H1 (cell line): Measurements from ENCODE around the gene FRRS1L. TPM values are rescaled to one million over a fixed set of nuclear protein-coding genes. Genes with fewer than 3 reads are reported as not detected.

Experiments used
- CTCF ChIA-PET: fragments of 300-600 bp; sonication (Branson Sonifier 250); formaldehyde crosslinking; loops from one replicate; lab custom pipeline; 2021; ENCODE audit not compliant: partially characterized antibody; lab: Charles Lee
- POLR2A ChIA-PET: fragments of 300-600 bp; sonication (Branson Sonifier 250); formaldehyde crosslinking; loops from one replicate; lab custom pipeline; 2021; ENCODE audit warnings: inconsistent platforms; ENCODE audit not compliant: partially characterized antibody; lab: Charles Lee
- DNase-seq, 2 experiments: peaks; one replicate each; pipeline versions ENCODE4 v3.0.0 to v3.0.0-alpha.2; 2010 to 2022; ENCODE audit warnings: low spot score in 2 of 2, low read depth in 1 of 2, mixed read lengths in 1 of 2
- FAIRE-seq: peaks from 2 replicates; lab custom pipeline; 2011; peaks lifted over from hg19 to GRCh38; lab: Jason Lieb, UNC
- H2AFZ ChIP-seq: 2 replicates; pipeline ENCODE4 v1.8.1; 2012; ENCODE audit warnings: low read length, inconsistent platforms
- H2AK5ac ChIP-seq: 2 replicates; pipeline ENCODE4 v1.6.1; 2013; ENCODE audit warnings: low read depth, low read length
- H2BK120ac ChIP-seq: replicated peaks from 2 replicates; pipeline ENCODE3; 2013; ENCODE audit warnings: low read depth, low read length, inconsistent platforms
- H2BK12ac ChIP-seq: 2 replicates; pipeline ENCODE4 v1.6.1; 2013; ENCODE audit warnings: low read depth, low read length
- H2BK15ac ChIP-seq: 2 replicates; pipeline ENCODE4 v1.6.1; 2013; ENCODE audit warnings: low read length
- H2BK20ac ChIP-seq: 2 replicates; pipeline ENCODE4 v1.6.1; 2013; ENCODE audit warnings: low read length
- H2BK5ac ChIP-seq: 2 replicates; pipeline ENCODE4 v1.6.1; 2013; ENCODE audit warnings: low read depth, low read length
- H3K14ac ChIP-seq: 2 replicates; pipeline ENCODE4 v1.6.1; 2013; ENCODE audit warnings: inconsistent platforms; ENCODE audit not compliant: insufficient read length
- H3K18ac ChIP-seq: 2 replicates; pipeline ENCODE4 v1.6.1; 2013; ENCODE audit warnings: low read length; ENCODE audit errors: extremely low read depth
- H3K23ac ChIP-seq: 2 replicates; pipeline ENCODE4 v1.6.1; 2013; ENCODE audit warnings: inconsistent platforms; ENCODE audit not compliant: insufficient read length
- H3K23me2 ChIP-seq: 2 replicates; pipeline ENCODE4 v1.6.1; 2013; ENCODE audit warnings: low read depth, low read length
- H3K27ac ChIP-seq: 2 replicates; pipeline ENCODE4 v1.6.1; 2011; ENCODE audit warnings: low read depth, low read length, inconsistent platforms
- H3K27me3 ChIP-seq, 4 experiments: replicated peaks in 1 of 4; 1 replicate in 1 of 4; 2 replicates in 3 of 4; pipeline versions ENCODE4 v1.6.1 to v1.8.1; 2011 to 2013; ENCODE audit warnings: low read length in 3 of 4, mild to moderate bottlenecking in 3 of 4, inconsistent platforms in 2 of 4, mixed read lengths in 2 of 4, moderate library complexity in 1 of 4; ENCODE audit not compliant: control insufficient read depth in 3 of 4, insufficient read depth in 3 of 4; ENCODE audit errors: extremely low read depth in 1 of 4
- H3K36me3 ChIP-seq, 4 experiments: 2 replicates each; pipeline versions ENCODE4 v1.6.1 to v1.8.1; 2011 to 2013; ENCODE audit warnings: mild to moderate bottlenecking in 4 of 4, low read length in 3 of 4, moderate library complexity in 2 of 4, control low read depth in 1 of 4, inconsistent platforms in 1 of 4; ENCODE audit not compliant: insufficient read depth in 4 of 4, control insufficient read depth in 2 of 4
- H3K4ac ChIP-seq: replicated peaks from 2 replicates; pipeline ENCODE3; 2013; ENCODE audit warnings: low read length, low read depth, mixed read lengths, inconsistent platforms; ENCODE audit not compliant: insufficient read length
- H3K4me1 ChIP-seq, 4 experiments: replicated peaks in 1 of 4; 1 replicate in 1 of 4; 2 replicates in 3 of 4; pipeline versions ENCODE4 v1.6.1 to v1.8.1; 2011 to 2013; ENCODE audit warnings: low read length in 3 of 4, inconsistent platforms in 2 of 4, mixed read lengths in 1 of 4; ENCODE audit not compliant: insufficient read depth in 4 of 4, control insufficient read depth in 3 of 4
- H3K4me2 ChIP-seq, 2 experiments: 2 replicates each; pipeline versions ENCODE4 v1.6.1 to v1.8.1; 2011 to 2013; ENCODE audit warnings: low read depth in 2 of 2, low read length in 2 of 2, control low read depth in 1 of 2, inconsistent platforms in 1 of 2, mild to moderate bottlenecking in 1 of 2; ENCODE audit not compliant: insufficient read depth in 1 of 2
- H3K4me3 ChIP-seq, 4 experiments: fragments of 200-600, 300-600 bp in 1 of 4; sonication (generic), shearing (Covaris generic), sonication (Bioruptor Twin) in 1 of 4; 2 replicates each; pipeline versions ENCODE4 v1.5.1 to v1.8.1; 2011 to 2016; ENCODE audit warnings: low read length in 4 of 4, low read depth in 3 of 4, control low read depth in 2 of 4, inconsistent platforms in 2 of 4, mild to moderate bottlenecking in 2 of 4, mixed read lengths in 1 of 4, moderate library complexity in 1 of 4; ENCODE audit not compliant: insufficient read depth in 2 of 4; ENCODE audit errors: extremely low read depth in 1 of 4
- H3K56ac ChIP-seq: replicated peaks from 2 replicates; pipeline ENCODE3; 2013; ENCODE audit warnings: low read depth, mild to moderate bottlenecking, mixed read lengths, low read length, inconsistent platforms; ENCODE audit not compliant: insufficient read length
- H3K79me1 ChIP-seq: 2 replicates; pipeline ENCODE4 v1.6.1; 2013; ENCODE audit warnings: low read depth, low read length, control low read depth
- H3K79me2 ChIP-seq, 2 experiments: 2 replicates each; pipeline versions ENCODE4 v1.6.1 to v1.8.1; 2012 to 2013; ENCODE audit warnings: low read length in 2 of 2, mild to moderate bottlenecking in 2 of 2, inconsistent platforms in 1 of 2; ENCODE audit not compliant: insufficient read depth in 2 of 2, control insufficient read depth in 1 of 2
- H3K9ac ChIP-seq, 4 experiments: replicated peaks in 1 of 4; 1 replicate in 1 of 4; 2 replicates in 3 of 4; pipeline versions ENCODE4 v1.6.1 to v1.8.1; 2011 to 2013; ENCODE audit warnings: low read depth in 3 of 4, low read length in 3 of 4, control low read depth in 2 of 4, mild to moderate bottlenecking in 2 of 4, moderate library complexity in 2 of 4, inconsistent platforms in 1 of 4; ENCODE audit errors: extremely low read depth in 1 of 4
- H3K9me3 ChIP-seq, 2 experiments: 2 replicates each; pipeline versions ENCODE4 v1.6.1 to v1.8.1; 2012 to 2013; ENCODE audit warnings: mild to moderate bottlenecking in 2 of 2, moderate library complexity in 2 of 2, control low read depth in 1 of 2, inconsistent platforms in 1 of 2, low read depth in 1 of 2, low read length in 1 of 2, mixed read lengths in 1 of 2; ENCODE audit not compliant: insufficient read depth in 2 of 2
- H4K20me1 ChIP-seq, 2 experiments: replicated peaks in 1 of 2; 2 replicates each; pipeline versions ENCODE3 to v1.8.1; 2011 to 2013; ENCODE audit warnings: inconsistent platforms in 2 of 2, low read length in 2 of 2, mild to moderate bottlenecking in 1 of 2; ENCODE audit not compliant: insufficient read depth in 2 of 2, control insufficient read depth in 1 of 2
- H4K5ac ChIP-seq: 2 replicates; pipeline ENCODE4 v1.6.1; 2013; ENCODE audit warnings: low read length, low read depth, mixed read lengths, inconsistent platforms; ENCODE audit not compliant: insufficient read length
- H4K8ac ChIP-seq: 2 replicates; pipeline ENCODE4 v1.8.0; 2013; ENCODE audit warnings: mild to moderate bottlenecking, moderate library complexity, low read length, inconsistent platforms; ENCODE audit not compliant: insufficient read depth; ENCODE audit errors: extremely low read depth
- H4K91ac ChIP-seq: replicated peaks from 2 replicates; pipeline ENCODE3; 2013; ENCODE audit warnings: low read length, mixed read lengths, inconsistent platforms; ENCODE audit not compliant: insufficient read length
- BRCA1 ChIP-seq: IDR thresholded peaks from 2 replicates; pipeline ENCODE4 v1.6.1; 2012; ENCODE audit warnings: low read depth, low read length, improper control_type of control experiment
- CTBP2 ChIP-seq: IDR thresholded peaks from 2 replicates; pipeline ENCODE4 v1.7.0; 2011; ENCODE audit warnings: borderline replicate concordance, mild to moderate bottlenecking, moderate library complexity, mixed read lengths, low read length; ENCODE audit not compliant: insufficient read depth, insufficient read length
- HDAC6 ChIP-seq: IDR thresholded peaks from one replicate; pipeline ENCODE4 v1.7.1; 2012; ENCODE audit warnings: low read depth, mild to moderate bottlenecking, inconsistent platforms, low read length, moderate library complexity
- JUND ChIP-seq: IDR thresholded peaks from 2 replicates; pipeline ENCODE4 v1.6.1; 2011; ENCODE audit warnings: mild to moderate bottlenecking, improper control_type of control experiment, low read length
- KDM1A ChIP-seq: fragments of 200-600, 300-600 bp; sonication (generic); IDR thresholded peaks from 2 replicates; pipeline ENCODE4 v1.7.1; 2016; ENCODE audit warnings: mild to moderate bottlenecking, low read length, borderline replicate concordance
- KDM4A ChIP-seq: IDR thresholded peaks from one replicate; pipeline ENCODE4 v1.7.1; 2012; ENCODE audit warnings: low read depth, mild to moderate bottlenecking, moderate library complexity, low read length, inconsistent platforms; ENCODE audit not compliant: severe bottlenecking
- RAD21 ChIP-seq, 2 experiments: IDR thresholded peaks in 1 of 2; conservative IDR thresholded peaks in 1 of 2; 2 replicates each; pipeline ENCODE4 v1.6.1; 2011; ENCODE audit warnings: low read depth in 2 of 2, low read length in 2 of 2, improper control_type of control experiment in 1 of 2, inconsistent platforms in 1 of 2, mild to moderate bottlenecking in 1 of 2, moderate library complexity in 1 of 2
- RFX5 ChIP-seq: IDR thresholded peaks from 2 replicates; pipeline ENCODE4 v1.6.1; 2011; ENCODE audit warnings: low read depth, low read length, improper control_type of control experiment, borderline replicate concordance
- SIRT6 ChIP-seq: IDR thresholded peaks from one replicate; pipeline ENCODE4 v1.7.1; 2012; ENCODE audit warnings: low read length, inconsistent platforms
- SP2 ChIP-seq: IDR thresholded peaks from 2 replicates; pipeline ENCODE4 v1.6.1; 2012; ENCODE audit warnings: mild to moderate bottlenecking, low read length, inconsistent platforms
- polyA plus RNA-seq, 7 experiments: library from polyadenylated mRNA; depleted of rRNA in 3 of 7; stranded (reverse) in 5 of 7; unstranded in 2 of 7; fragments of >200 nt in 5 of 7; fragments of 200-250 nt in 2 of 7; gene quantifications; 1 replicate in 5 of 7; 2 replicates in 1 of 7; 4 replicates in 1 of 7; pipeline versions ENCODE4 v1.2.1 to v1.2.3, GENCODE V29; 2011 to 2013; ENCODE audit warnings: missing spikeins in 2 of 7, mixed read lengths in 2 of 7
- total RNA-seq: library from RNA; stranded (reverse); fragmentation: NEBNext Ultra II Directional; extraction: Animal tissue kit (Norgen Biotek cat#: 25700); gene quantifications from 2 replicates; pipeline ENCODE4 v1.2.1, GENCODE V29; 2021
- TF ChIP-seq, protein P1 (sequence below): IDR thresholded peaks from 2 replicates; pipeline ENCODE4 v1.6.1; 2011; ENCODE audit warnings: low read depth, mild to moderate bottlenecking, low read length; ENCODE audit not compliant: insufficient read depth
- TF ChIP-seq, protein P2 (sequence below): IDR thresholded peaks from 2 replicates; pipeline ENCODE4 v1.6.1; 2012; ENCODE audit warnings: inconsistent platforms

Gene FRRS1L
- total and polyA plus RNA-seq, 2 of the 8 experiments (the other 6 are each of a cell fraction or from before 2014, with no cell fraction given): 1.0 to 2.2 TPM

DNA sequence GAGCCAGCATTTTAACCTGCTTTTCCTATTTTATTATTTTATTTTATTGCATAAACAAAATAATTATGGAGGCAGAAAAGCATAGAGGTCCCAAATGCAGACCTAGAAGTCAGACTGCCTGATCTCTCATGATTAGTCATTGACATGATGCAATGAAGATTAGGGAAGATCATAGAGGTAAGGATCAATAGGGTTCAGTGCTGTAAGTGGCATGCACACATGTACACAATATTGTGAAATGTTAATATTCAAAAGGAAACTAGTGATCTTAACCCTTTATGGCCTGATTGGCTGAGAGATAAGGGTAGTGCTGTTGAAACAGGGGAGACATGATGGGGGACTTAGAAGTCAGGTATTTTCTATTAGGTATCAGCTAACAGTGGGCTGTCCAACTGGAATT is 1.1 kb upstream of the FRRS1L start:
- peaks cover 6% of the 10 kb centered on the region; the same call in 1 of the 2 replicates for H3K23me2 ChIP-seq
- H3K23ac ChIP-seq: no peak overlapping the region
- no peak overlapping the region for H2BK12ac ChIP-seq
- no peak overlapping the region; a peak in 1 of 4 replicates for H3K4me2 ChIP-seq
- no peaks in the 10 kb centered on the region for H3K79me2 ChIP-seq
- H2BK5ac ChIP-seq: no peak overlapping the region
- no peak overlapping the region for H3K27ac ChIP-seq
- no peaks in the 10 kb centered on the region; a peak in 1 of 8 replicates for H3K36me3 ChIP-seq
- H2BK20ac ChIP-seq: no peak overlapping the region
- H3K18ac ChIP-seq: no peak overlapping the region
- no peak overlapping the region for H4K91ac ChIP-seq
- H4K8ac ChIP-seq: no peak overlapping the region
- H2BK15ac ChIP-seq: no peak overlapping the region
- peaks cover 6% of the 10 kb centered on the region in 2 experiments; a peak in 3 of 4 replicates for H3K9me3 ChIP-seq
- no peak overlapping the region for H3K4me3 ChIP-seq
- H3K27me3 ChIP-seq: peaks cover 6 to 23% (median 18%) of the 10 kb centered on the region in 4 experiments
- H2AK5ac ChIP-seq: no peak overlapping the region
- peaks cover 0 to 2% (median 0%) of the 10 kb centered on the region in 4 experiments; a peak in 2 of 7 replicates for H3K4me1 ChIP-seq
- no peak overlapping the region for H3K4ac ChIP-seq
- H3K56ac ChIP-seq: no peak overlapping the region
- H4K5ac ChIP-seq: no peak overlapping the region
- FAIRE-seq (no peak), DNase-seq (no peak)
- ChIA-PET CTCF (interaction anchor here (5.3 kb wide), 1 partner anchor 16 kb away, joined by 35 read pairs; no protein-coding TSS in a partner anchor), POLR2A (interaction anchor here (1.0 to 2.4 kb wide), 2 partner anchors 22 to 50 kb away, joined by 3 to 5 read pairs; no protein-coding TSS in a partner anchor)
- H4K20me1 ChIP-seq: no peaks in the 10 kb centered on the region
- no peaks in the 10 kb centered on the region for H3K79me1 ChIP-seq
- H3K14ac ChIP-seq: no peak overlapping the region
- H2AFZ ChIP-seq: no peak overlapping the region
- no peak overlapping the region for H2BK120ac ChIP-seq
- no peak overlapping the region for H3K9ac ChIP-seq
- TF ChIP-seq JUND (no peak), SP2 (no peak), RFX5 (no peak), SIRT6 (no peak), KDM1A (no peak), KDM4A (no peak), HDAC6 (no peak), BRCA1 (no peak), CTBP2 (no peak), RAD21 (IDR thresholded peaks at IDR 0.05 in 1 of 2, conservative IDR thresholded peaks at IDR 0.05 in 1 of 2; ENCODE audit: low read depth in 2 of 2, low read length in 2 of 2) (no peak)
- TF ChIP-seq, protein P1, sequence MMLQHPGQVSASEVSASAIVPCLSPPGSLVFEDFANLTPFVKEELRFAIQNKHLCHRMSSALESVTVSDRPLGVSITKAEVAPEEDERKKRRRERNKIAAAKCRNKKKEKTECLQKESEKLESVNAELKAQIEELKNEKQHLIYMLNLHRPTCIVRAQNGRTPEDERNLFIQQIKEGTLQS: no peak
- TF ChIP-seq, protein P2, sequence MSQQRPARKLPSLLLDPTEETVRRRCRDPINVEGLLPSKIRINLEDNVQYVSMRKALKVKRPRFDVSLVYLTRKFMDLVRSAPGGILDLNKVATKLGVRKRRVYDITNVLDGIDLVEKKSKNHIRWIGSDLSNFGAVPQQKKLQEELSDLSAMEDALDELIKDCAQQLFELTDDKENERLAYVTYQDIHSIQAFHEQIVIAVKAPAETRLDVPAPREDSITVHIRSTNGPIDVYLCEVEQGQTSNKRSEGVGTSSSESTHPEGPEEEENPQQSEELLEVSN: no peak
